Nephron (organoid): ENCODE data around the gene COPG2.

ENCODE experiments used
- H3K27ac Mint-ChIP-seq, 3 experiments: 2 replicates each; pipeline ENCODE4 v1.8.0; 2020; ENCODE audit warnings: mixed read lengths in 3 of 3, mild to moderate bottlenecking in 2 of 3, moderate library complexity in 1 of 3
- H3K27me3 Mint-ChIP-seq: 2 replicates; pipeline ENCODE4 v1.8.0; 2021; ENCODE audit warnings: low read depth, mild to moderate bottlenecking, moderate library complexity, mixed read lengths
- H3K36me3 Mint-ChIP-seq: 2 replicates; pipeline ENCODE4 v1.8.0; 2020; ENCODE audit warnings: low read depth, mixed read lengths
- H3K4me1 Mint-ChIP-seq: 2 replicates; pipeline ENCODE4 v1.8.0; 2020; ENCODE audit warnings: mixed read lengths
- H3K4me3 Mint-ChIP-seq, 3 experiments: 2 replicates each; pipeline ENCODE4 v1.8.0; 2020; ENCODE audit warnings: mild to moderate bottlenecking in 3 of 3, mixed read lengths in 3 of 3, moderate library complexity in 2 of 3
- H3K9me3 Mint-ChIP-seq: 2 replicates; pipeline ENCODE4 v1.8.0; 2020; ENCODE audit warnings: mixed read lengths
- TF ChIP-seq, protein P1 (sequence below), 3 experiments: fragments of 200-600 bp; sonication (generic); IDR thresholded peaks; one replicate each; pipeline ENCODE4 v1.5.0; 2021; ENCODE audit warnings: antibody characterized with exemption in 3 of 3; ENCODE audit not compliant: unreplicated experiment in 3 of 3

The COPG2 gene

DNA sequence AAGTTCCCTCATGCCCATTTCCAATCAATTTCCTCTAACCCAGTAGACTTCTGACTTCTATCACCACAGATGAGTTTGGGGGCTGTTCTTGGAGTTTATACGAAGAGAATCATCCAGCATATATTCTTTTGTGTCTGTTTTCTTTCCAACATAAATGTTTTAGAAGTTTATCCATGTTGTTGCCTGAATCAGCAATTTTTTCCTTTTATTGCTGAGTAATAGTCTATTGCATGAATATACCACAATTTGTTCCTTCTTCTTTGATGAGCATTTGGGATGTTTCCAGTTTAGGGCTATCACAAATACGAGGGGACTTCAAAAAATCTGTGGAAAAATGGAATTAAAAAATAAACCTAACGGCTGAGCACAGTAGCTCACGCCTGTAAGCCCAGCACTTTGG lies 26.2 kb downstream of the COPG2 start:
- Mint-ChIP-seq H3K4me1 (no peaks in the 10 kb centered on the region), H3K27ac (no peak overlapping the region), H3K27me3 (peaks cover 4% of the 10 kb centered on the region), H3K9me3 (peaks cover 50% of the 10 kb centered on the region), H3K4me3 (no peak overlapping the region), H3K36me3 (peaks cover 95% of the 10 kb centered on the region)
- TF ChIP-seq, protein P1, sequence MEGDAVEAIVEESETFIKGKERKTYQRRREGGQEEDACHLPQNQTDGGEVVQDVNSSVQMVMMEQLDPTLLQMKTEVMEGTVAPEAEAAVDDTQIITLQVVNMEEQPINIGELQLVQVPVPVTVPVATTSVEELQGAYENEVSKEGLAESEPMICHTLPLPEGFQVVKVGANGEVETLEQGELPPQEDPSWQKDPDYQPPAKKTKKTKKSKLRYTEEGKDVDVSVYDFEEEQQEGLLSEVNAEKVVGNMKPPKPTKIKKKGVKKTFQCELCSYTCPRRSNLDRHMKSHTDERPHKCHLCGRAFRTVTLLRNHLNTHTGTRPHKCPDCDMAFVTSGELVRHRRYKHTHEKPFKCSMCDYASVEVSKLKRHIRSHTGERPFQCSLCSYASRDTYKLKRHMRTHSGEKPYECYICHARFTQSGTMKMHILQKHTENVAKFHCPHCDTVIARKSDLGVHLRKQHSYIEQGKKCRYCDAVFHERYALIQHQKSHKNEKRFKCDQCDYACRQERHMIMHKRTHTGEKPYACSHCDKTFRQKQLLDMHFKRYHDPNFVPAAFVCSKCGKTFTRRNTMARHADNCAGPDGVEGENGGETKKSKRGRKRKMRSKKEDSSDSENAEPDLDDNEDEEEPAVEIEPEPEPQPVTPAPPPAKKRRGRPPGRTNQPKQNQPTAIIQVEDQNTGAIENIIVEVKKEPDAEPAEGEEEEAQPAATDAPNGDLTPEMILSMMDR (IDR thresholded peaks at IDR 0.05; ENCODE audit: unreplicated experiment in 3 of 3) = no peak

DNA sequence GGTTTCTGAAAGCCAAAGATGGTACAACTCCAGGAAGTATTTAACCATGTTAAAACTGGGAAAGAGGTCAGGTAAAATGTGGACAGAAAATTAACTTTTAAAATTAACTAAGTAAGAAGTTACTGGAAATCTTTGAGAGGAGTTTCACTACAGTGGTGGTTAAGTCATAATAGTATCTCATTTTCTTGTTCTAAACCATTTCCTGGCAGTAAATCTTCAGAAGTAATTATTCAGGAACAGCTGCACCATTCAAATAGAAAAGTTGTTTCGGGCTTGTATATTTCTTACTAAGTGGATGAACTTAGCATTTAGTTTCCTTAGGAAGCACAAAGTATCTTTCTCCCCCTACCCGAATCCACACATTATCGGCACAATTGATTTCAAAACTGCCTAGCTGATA lies 27.1 kb downstream of the COPG2 start:
- Mint-ChIP-seq H3K36me3 (peaks cover 96% of the 10 kb centered on the region), H3K4me1 (no peaks in the 10 kb centered on the region), H3K4me3 (no peak overlapping the region), H3K27me3 (peaks cover 4% of the 10 kb centered on the region), H3K9me3 (peaks cover 50% of the 10 kb centered on the region), H3K27ac (no peak overlapping the region)
- TF ChIP-seq, protein P1 (IDR thresholded peaks at IDR 0.05; ENCODE audit: unreplicated experiment in 3 of 3) = no peak

DNA sequence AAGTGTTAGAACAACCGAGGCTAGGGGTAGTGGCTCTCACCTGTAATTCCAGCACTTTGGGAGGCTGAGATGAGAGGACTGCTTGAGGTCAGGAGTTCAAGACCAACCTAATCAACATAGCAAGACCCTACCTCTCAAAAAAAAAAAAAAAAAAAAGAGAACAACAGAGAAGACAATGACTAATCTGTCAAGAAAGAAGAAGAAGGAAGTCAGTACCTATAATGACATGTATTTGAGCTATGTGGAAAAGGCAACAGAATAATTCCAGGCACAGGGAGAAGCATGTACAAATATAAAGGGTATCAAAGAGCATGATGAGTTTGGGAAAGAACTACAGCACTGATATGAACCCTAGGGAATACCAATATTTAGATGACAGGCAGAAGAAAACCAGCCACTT lies 27.5 kb downstream of the COPG2 start:
- TF ChIP-seq, protein P1 (IDR thresholded peaks at IDR 0.05; ENCODE audit: unreplicated experiment in 3 of 3) = no peak
- H3K36me3 Mint-ChIP-seq = peaks cover 96% of the 10 kb centered on the region
- no peaks in the 10 kb centered on the region for H3K4me1 Mint-ChIP-seq
- no peak overlapping the region for H3K27ac Mint-ChIP-seq
- peaks cover 4% of the 10 kb centered on the region for H3K27me3 Mint-ChIP-seq
- H3K9me3 Mint-ChIP-seq = peaks cover 53% of the 10 kb centered on the region
- no peak overlapping the region for H3K4me3 Mint-ChIP-seq

DNA sequence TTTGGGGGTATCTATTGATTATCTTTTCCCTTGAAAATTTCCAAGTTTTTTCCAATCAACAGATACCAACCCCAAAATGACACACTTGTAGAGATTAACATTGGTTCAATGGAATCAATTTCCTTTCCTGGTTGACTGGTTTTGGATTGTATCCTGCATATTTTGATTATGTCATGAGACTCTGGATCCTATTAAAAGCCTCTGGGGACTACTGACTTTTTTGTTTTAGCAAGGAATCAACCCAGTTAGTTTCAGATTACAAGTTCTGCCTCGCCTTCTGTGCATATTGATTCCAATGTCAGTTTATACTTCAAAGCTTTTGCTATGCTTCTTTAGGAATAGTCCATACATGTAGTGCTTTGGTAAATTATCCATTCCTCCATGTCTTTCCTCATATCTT lies 29.2 kb downstream of the COPG2 start:
- no peak overlapping the region for H3K4me3 Mint-ChIP-seq
- TF ChIP-seq, protein P1 (IDR thresholded peaks at IDR 0.05; ENCODE audit: unreplicated experiment in 3 of 3) = no peak
- no peak overlapping the region for H3K27ac Mint-ChIP-seq
- H3K36me3 Mint-ChIP-seq = peaks cover 90% of the 10 kb centered on the region
- H3K4me1 Mint-ChIP-seq = no peaks in the 10 kb centered on the region
- peaks cover 62% of the 10 kb centered on the region for H3K9me3 Mint-ChIP-seq
- H3K27me3 Mint-ChIP-seq = no peaks in the 10 kb centered on the region

DNA sequence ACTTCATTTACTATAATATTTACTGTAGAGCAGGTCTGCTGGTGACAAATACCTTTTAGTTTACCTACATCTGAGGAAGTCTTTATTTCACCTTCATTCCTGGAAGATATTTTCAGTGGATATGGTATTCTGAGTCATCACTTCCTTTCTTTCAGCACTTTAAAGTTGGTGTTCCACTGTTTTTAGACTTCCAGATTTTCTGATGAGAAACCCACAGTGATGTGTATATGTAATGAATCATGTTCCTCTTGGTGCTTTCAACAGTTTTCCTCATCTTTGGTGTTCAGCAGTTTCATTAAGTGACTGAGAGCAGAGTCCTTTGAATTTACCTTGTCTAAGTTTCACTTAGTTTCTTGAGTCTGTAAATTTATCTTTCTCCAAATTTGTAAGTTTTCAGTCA lies 36.4 kb downstream of the COPG2 start:
- Mint-ChIP-seq H3K36me3 (peaks cover 89% of the 10 kb centered on the region), H3K27ac (no peak overlapping the region), H3K9me3 (peaks cover 83% of the 10 kb centered on the region), H3K27me3 (no peaks in the 10 kb centered on the region), H3K4me3 (no peak overlapping the region), H3K4me1 (no peaks in the 10 kb centered on the region)
- TF ChIP-seq, protein P1 (IDR thresholded peaks at IDR 0.05; ENCODE audit: unreplicated experiment in 3 of 3) = no peak

DNA sequence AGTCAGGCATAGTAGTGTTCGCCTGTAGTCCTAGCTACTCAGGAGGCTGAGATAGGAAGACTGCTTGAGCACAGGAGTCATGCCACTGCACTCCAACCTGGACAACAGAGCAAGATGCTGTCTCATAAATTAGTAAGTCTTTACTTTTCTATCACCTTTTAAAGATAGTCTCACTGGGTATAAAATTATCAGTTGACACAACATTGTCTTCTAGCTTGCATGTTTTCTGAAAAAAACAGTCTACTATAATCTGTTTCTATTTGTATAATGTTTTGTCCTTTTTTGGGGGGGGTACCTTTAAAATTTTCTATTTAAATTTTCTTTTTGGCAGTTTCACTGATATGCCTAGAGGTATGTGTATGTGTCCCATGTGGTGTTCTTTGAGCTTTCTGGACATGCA lies 39.6 kb downstream of the COPG2 start:
- Mint-ChIP-seq H3K27ac (no peak overlapping the region), H3K27me3 (no peaks in the 10 kb centered on the region), H3K9me3 (peaks cover 77% of the 10 kb centered on the region), H3K4me1 (no peaks in the 10 kb centered on the region), H3K36me3 (peaks cover 94% of the 10 kb centered on the region), H3K4me3 (no peak overlapping the region)
- TF ChIP-seq, protein P1 (IDR thresholded peaks at IDR 0.05; ENCODE audit: unreplicated experiment in 3 of 3) = no peak
